WI38 (cell line): Measurements from ENCODE around the gene SH3RF3.

Experiments used
- H3K4me3 ChIP-seq: 2 replicates; pipeline ENCODE4 v1.5.1; 2011; ENCODE audit warnings: low read depth, mild to moderate bottlenecking, control low read depth, low read length
- CTCF ChIP-seq: IDR thresholded peaks from 2 replicates; pipeline ENCODE4 v1.5.1; 2012; ENCODE audit warnings: low read depth, mild to moderate bottlenecking, control low read depth, low read length

SH3RF3 gene

DNA sequence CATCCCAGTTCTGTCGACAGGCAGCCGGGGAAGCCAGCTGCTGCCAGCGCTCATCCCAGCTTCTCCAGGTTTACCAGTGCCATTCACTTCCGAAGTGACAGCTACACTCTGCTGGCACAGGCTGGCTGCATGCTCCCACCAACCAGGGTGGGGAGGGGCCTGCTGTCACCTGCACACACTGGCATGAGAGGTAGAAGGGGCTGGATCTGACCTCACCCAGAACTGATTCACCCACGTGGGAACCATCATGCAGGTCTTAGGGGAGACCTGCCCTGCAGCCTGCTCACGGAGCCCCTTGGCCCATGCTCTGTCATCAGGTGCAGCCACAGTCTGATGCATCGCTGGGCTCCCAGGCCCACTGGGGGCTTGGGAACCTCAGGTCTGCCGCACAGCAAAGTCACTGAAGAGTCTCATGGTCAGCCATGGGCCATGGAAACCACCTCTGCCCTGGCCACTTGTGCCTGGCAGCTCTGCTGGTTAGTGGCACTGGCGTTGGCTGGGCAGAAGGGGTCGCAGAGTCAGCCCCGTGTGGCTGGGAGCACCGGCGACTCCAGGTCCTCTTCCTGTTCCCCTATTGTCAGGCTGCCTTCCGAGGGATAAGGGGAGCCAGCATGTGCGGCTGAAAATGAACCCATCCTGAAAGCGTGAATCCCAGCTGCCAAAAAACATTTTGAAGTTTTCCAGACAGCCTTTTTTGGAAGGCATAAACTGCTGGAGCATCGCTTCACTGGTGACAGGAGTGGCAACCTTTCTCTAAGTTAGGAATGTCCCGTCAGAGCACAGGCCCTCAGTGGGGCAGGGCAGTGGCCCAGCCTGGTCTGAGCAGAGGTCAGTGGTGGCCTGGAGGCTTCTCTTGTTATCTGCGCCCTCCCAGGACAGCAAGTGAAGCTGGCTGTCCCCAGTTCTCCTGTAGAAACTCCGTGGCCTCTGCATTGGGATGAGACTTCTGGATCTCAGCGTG is 327.0 kb downstream of the SH3RF3 start:
- TF ChIP-seq CTCF: no peak
- H3K4me3 ChIP-seq: no peak overlapping the region

GRCh38 chr2:109456776-109457175 is 327.8 kb downstream of the SH3RF3 start:
- H3K4me3 ChIP-seq: no peak overlapping the region
- TF ChIP-seq CTCF: no peak

- no peak for TF ChIP-seq CTCF
- H3K4me3 ChIP-seq: no peak overlapping the region
Measured at GRCh38 chr2:109457366-109457765, 328.4 kb downstream of the SH3RF3 start.

- TF ChIP-seq CTCF: no peak; the same call in 1 of the 2 replicates
- no peak overlapping the region for H3K4me3 ChIP-seq
Measured at GRCh38 chr2:109457794-109458193, 328.8 kb downstream of the SH3RF3 start.

DNA sequence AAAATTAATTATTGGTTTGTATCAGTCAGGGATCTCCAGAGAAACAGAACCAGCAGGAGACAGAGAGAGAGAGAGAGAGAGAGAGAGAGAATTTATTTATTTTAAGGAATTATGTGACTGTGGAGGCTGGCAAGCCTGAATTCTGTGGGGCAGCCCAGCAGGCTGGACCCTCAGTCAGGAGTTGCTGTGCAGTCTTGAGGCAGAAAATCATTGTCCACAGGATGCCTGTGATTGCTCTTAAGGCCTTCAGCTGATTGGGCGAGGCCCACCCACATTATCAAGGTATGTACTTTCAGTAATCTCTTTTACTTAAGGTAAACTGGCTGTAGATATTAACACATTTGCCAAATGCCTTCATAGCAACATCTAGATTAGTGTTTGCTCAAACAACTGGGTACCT is 329.5 kb downstream of the SH3RF3 start:
- no peak overlapping the region for H3K4me3 ChIP-seq
- no peak for TF ChIP-seq CTCF

DNA sequence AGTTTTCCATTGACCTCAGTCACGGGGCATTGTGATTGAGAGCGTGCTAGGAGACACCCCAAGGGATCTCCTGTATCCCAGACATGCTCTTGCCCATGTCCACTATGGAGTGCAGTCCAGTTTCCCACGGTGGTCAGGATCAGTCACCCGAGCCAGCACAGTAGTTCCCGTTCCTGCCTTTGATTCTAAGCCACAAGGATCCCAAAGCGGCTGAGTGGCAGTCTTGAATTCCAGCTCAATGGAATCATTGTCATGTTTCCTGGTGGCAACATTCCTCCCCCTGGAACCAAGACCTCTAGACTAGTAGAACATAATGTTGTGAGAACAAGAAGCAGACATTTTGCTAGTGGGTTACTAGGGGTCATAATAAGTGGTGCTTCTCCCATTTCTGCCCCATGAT is 330.5 kb downstream of the SH3RF3 start:
- H3K4me3 ChIP-seq: no peak overlapping the region
- no peak for TF ChIP-seq CTCF

DNA sequence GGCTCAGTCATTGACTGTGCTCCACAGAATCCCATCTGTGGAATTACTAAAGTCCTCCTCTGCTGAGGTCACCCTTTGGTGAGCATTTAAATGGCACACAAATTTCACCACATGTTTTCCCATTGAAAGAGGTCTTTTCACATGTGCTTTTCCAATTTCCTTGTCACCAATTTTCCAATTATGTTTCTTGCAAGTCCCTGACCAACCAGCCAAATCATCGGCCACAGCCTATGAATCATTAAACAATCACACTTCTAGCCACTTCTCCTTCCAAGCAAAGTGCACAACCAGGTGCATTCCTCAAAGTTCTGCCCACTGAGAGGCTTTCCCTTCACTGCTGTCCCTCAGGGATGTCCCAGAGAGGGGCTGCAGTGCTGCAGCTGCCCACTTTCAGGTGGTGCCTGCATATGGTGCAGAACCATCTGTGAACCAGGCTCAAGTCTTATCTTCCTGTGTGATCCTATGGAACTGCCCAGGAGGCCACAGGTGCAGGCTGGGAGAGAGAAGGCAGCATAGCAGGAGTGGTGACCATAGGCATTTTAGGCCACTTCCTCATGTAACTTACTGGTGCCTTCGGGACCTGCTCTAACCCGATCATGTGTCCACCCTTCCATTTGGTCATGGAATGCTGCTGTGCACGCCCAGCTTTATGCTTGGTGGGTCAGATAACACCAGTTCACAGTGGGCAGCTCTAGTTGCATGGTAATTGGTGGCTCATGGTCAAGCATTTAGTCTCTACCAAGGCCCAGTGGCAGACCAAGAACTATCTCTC is 331.7 kb downstream of the SH3RF3 start:
- no peak overlapping the region for H3K4me3 ChIP-seq
- TF ChIP-seq CTCF: no peak
